HepG2 (cell line): Measurements from ENCODE around the gene FANCF. TPM values are rescaled to one million over a fixed set of nuclear protein-coding genes. Genes with fewer than 3 reads are reported as not detected.

Experiments
- BHLHE40 ChIP-seq: IDR thresholded peaks from 2 replicates; pipeline ENCODE4 v1.6.1; 2011; ENCODE audit warnings: low read length, improper control_type of control experiment
- KLF16 ChIP-seq, 2 experiments: sonication (generic) in 1 of 2; formaldehyde crosslinking in 1 of 2; IDR thresholded peaks; 2 replicates each; pipeline versions ENCODE4 v1.6.1 to v1.8.0; 2016 to 2023; ENCODE audit warnings: missing genetic modification reagents in 2 of 2, missing compliant biosample characterization in 1 of 2
- KMT2A ChIP-seq: sonication (generic); formaldehyde crosslinking; IDR thresholded peaks from 2 replicates; pipeline ENCODE4 v1.4.0; 2020; ENCODE audit warnings: missing genetic modification reagents
- NFYC ChIP-seq: IDR thresholded peaks from 2 replicates; pipeline ENCODE4 v1.6.1; 2016; ENCODE audit warnings: missing genetic modification reagents, missing compliant biosample characterization
- PHF21A ChIP-seq: sonication (generic); formaldehyde crosslinking; IDR thresholded peaks from 2 replicates; pipeline ENCODE4 v1.5.0; 2020; ENCODE audit warnings: mild to moderate bottlenecking, missing genetic modification reagents
- SKI ChIP-seq: fragments of 450-650 bp; IDR thresholded peaks from one replicate; pipeline ENCODE4 v1.6.1; 2018; ENCODE audit warnings: mild to moderate bottlenecking; ENCODE audit not compliant: partially characterized antibody
- ZNF501 ChIP-seq: sonication (generic); formaldehyde crosslinking; IDR thresholded peaks from 2 replicates; pipeline ENCODE4 v1.5.1; 2020; ENCODE audit warnings: mild to moderate bottlenecking, moderate library complexity, missing genetic modification reagents
- ZNF543 ChIP-seq: sonication (generic); formaldehyde crosslinking; IDR thresholded peaks from 2 replicates; pipeline ENCODE4 v1.4.0; 2020; ENCODE audit warnings: mild to moderate bottlenecking, missing genetic modification reagents
- ZNF777 ChIP-seq: sonication (generic); formaldehyde crosslinking; IDR thresholded peaks from 2 replicates; pipeline ENCODE4 v1.4.0; 2020; ENCODE audit warnings: missing genetic modification reagents
- polyA plus RNA-seq, 8 experiments: library from polyadenylated mRNA; depleted of rRNA in 3 of 8; stranded (reverse) in 7 of 8; unstranded in 1 of 8; fragments of >200 nt; fragmentation: Illumina TruSeq in 4 of 8; extraction: Trizol in 4 of 8; gene quantifications; 2 replicates each; pipeline versions ENCODE4 v1.2.1 to v1.2.3, GENCODE V29; 2011 to 2016; ENCODE audit warnings: low read depth in 4 of 8, missing spikeins in 1 of 8, mixed read lengths in 1 of 8; ENCODE audit not compliant: insufficient read depth in 1 of 8
- total RNA-seq, 5 experiments: library from RNA; depleted of rRNA; stranded (reverse); fragments of >200 nt; fragmentation: Illumina TruSeq; extraction: Trizol; gene quantifications; 2 replicates each; pipeline ENCODE4 v1.2.3, GENCODE V29; 2016; ENCODE audit warnings: low read depth in 1 of 5
- TF ChIP-seq, protein P1 (sequence below): sonication (generic); formaldehyde crosslinking; IDR thresholded peaks from 2 replicates; pipeline ENCODE4 v1.4.0; 2020; ENCODE audit warnings: missing genetic modification reagents, mild to moderate bottlenecking, borderline replicate concordance
- TF ChIP-seq, protein P2 (sequence below): sonication (generic); formaldehyde crosslinking; conservative IDR thresholded peaks from 2 replicates; pipeline ENCODE4 v1.4.0; 2020; ENCODE audit warnings: missing genetic modification reagents
- TF ChIP-seq, protein P3 (sequence below): IDR thresholded peaks from 2 replicates; pipeline ENCODE4 v1.6.1; 2016; ENCODE audit warnings: mild to moderate bottlenecking
- TF ChIP-seq, protein P4 (sequence below): sonication (generic); formaldehyde crosslinking; IDR thresholded peaks from 2 replicates; pipeline ENCODE4 v1.4.0; 2020; ENCODE audit warnings: missing genetic modification reagents
- TF ChIP-seq, protein P5 (sequence below): sonication (generic); formaldehyde crosslinking; conservative IDR thresholded peaks from 2 replicates; pipeline ENCODE4 v1.4.0; 2020; ENCODE audit warnings: missing genetic modification reagents
- TF ChIP-seq, protein P6 (sequence below): sonication (generic); formaldehyde crosslinking; conservative IDR thresholded peaks from 2 replicates; pipeline ENCODE4 v1.8.0; 2022; ENCODE audit warnings: missing genetic modification reagents

FANCF gene
- total and polyA plus RNA-seq, 2 of the 13 experiments (the other 11 are each of a cell fraction or from before 2014, with no cell fraction given): 2.5 to 9.7 TPM

DNA sequence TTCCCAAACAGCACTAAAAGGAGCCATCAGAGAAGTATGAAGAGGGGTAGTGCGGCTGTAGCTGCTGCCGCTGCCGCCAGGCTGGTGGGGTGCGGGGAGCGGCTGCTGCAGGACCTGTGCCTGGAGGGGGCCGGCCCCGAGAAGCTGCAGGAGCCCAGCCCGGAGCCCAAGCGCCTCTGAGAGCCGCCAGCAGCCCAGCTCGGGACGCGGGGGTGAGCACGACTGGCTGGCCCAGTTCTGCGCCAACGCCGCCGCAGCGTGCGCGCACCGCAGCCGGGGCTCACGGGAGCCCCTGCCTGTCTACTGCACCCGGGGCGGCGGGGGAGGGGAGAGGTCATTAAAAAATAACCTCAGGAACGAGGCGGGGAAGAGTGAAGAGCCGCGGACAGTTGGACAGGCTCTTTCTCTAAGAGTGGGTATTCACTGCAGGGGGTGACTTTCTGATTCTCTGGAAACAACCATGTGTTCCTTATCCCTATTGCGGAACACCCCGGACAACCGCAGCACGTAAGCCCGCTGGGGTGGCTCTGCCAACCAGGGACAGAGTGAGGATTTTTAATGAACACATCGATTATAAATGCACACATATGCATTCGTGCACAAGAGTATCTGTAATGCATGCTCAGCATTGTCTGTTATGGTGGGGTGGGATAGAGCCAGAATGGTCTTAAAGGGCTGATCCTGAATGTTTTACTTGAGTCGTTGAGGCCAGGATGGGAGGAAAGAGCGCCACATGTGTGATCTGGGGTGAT lies 41.2 kb upstream of the FANCF start (continued):
- TF ChIP-seq, protein P1, sequence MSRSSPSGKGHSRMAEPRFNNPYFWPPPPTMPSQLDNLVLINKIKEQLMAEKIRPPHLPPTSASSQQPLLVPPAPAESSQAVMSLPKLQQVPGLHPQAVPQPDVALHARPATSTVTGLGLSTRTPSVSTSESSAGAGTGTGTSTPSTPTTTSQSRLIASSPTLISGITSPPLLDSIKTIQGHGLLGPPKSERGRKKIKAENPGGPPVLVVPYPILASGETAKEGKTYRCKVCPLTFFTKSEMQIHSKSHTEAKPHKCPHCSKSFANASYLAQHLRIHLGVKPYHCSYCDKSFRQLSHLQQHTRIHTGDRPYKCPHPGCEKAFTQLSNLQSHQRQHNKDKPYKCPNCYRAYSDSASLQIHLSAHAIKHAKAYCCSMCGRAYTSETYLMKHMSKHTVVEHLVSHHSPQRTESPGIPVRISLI (CRISPR knock-in tag): peak; percentile 24; the same call in 1 of the 2 replicates
- TF ChIP-seq, protein P2, sequence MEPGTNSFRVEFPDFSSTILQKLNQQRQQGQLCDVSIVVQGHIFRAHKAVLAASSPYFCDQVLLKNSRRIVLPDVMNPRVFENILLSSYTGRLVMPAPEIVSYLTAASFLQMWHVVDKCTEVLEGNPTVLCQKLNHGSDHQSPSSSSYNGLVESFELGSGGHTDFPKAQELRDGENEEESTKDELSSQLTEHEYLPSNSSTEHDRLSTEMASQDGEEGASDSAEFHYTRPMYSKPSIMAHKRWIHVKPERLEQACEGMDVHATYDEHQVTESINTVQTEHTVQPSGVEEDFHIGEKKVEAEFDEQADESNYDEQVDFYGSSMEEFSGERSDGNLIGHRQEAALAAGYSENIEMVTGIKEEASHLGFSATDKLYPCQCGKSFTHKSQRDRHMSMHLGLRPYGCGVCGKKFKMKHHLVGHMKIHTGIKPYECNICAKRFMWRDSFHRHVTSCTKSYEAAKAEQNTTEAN: 0 out of 2 replicates have a peak, but pooled peaks have one; percentile 20
- TF ChIP-seq, protein P3, sequence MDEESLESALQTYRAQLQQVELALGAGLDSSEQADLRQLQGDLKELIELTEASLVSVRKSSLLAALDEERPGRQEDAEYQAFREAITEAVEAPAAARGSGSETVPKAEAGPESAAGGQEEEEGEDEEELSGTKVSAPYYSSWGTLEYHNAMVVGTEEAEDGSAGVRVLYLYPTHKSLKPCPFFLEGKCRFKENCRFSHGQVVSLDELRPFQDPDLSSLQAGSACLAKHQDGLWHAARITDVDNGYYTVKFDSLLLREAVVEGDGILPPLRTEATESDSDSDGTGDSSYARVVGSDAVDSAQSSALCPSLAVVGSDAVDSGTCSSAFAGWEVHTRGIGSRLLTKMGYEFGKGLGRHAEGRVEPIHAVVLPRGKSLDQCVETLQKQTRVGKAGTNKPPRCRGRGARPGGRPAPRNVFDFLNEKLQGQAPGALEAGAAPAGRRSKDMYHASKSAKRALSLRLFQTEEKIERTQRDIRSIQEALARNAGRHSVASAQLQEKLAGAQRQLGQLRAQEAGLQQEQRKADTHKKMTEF: peak; percentile 64; the same call in 1 of the 2 replicates
- no peak for TF ChIP-seq ZNF543 (CRISPR knock-in tag)
- TF ChIP-seq, protein P4, sequence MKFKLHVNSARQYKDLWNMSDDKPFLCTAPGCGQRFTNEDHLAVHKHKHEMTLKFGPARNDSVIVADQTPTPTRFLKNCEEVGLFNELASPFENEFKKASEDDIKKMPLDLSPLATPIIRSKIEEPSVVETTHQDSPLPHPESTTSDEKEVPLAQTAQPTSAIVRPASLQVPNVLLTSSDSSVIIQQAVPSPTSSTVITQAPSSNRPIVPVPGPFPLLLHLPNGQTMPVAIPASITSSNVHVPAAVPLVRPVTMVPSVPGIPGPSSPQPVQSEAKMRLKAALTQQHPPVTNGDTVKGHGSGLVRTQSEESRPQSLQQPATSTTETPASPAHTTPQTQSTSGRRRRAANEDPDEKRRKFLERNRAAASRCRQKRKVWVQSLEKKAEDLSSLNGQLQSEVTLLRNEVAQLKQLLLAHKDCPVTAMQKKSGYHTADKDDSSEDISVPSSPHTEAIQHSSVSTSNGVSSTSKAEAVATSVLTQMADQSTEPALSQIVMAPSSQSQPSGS (CRISPR knock-in tag): peak; percentile 42
- TF ChIP-seq, protein P5, sequence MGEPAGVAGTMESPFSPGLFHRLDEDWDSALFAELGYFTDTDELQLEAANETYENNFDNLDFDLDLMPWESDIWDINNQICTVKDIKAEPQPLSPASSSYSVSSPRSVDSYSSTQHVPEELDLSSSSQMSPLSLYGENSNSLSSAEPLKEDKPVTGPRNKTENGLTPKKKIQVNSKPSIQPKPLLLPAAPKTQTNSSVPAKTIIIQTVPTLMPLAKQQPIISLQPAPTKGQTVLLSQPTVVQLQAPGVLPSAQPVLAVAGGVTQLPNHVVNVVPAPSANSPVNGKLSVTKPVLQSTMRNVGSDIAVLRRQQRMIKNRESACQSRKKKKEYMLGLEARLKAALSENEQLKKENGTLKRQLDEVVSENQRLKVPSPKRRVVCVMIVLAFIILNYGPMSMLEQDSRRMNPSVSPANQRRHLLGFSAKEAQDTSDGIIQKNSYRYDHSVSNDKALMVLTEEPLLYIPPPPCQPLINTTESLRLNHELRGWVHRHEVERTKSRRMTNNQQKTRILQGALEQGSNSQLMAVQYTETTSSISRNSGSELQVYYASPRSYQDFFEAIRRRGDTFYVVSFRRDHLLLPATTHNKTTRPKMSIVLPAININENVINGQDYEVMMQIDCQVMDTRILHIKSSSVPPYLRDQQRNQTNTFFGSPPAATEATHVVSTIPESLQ (CRISPR knock-in tag): no peak
- no peak for TF ChIP-seq NFYC
- TF ChIP-seq, protein P6, sequence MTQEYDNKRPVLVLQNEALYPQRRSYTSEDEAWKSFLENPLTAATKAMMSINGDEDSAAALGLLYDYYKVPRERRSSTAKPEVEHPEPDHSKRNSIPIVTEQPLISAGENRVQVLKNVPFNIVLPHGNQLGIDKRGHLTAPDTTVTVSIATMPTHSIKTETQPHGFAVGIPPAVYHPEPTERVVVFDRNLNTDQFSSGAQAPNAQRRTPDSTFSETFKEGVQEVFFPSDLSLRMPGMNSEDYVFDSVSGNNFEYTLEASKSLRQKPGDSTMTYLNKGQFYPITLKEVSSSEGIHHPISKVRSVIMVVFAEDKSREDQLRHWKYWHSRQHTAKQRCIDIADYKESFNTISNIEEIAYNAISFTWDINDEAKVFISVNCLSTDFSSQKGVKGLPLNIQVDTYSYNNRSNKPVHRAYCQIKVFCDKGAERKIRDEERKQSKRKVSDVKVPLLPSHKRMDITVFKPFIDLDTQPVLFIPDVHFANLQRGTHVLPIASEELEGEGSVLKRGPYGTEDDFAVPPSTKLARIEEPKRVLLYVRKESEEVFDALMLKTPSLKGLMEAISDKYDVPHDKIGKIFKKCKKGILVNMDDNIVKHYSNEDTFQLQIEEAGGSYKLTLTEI: no peak
- TF ChIP-seq BHLHE40: 0 out of 2 replicates have a peak, but pooled peaks have one; percentile 10
- peak; percentile 68; the same call in 1 of the 2 replicates for TF ChIP-seq PHF21A
- peak; percentile 61 for TF ChIP-seq ZNF777 (CRISPR knock-in tag)
- TF ChIP-seq ZNF501 (CRISPR knock-in tag): peak; percentile 55; the same call in 1 of the 2 replicates
- TF ChIP-seq KLF16 (CRISPR knock-in tag; IDR thresholded peaks at IDR 0.05): peak in 1 of 2 experiments; percentile 39; a peak in 1 of 4 replicates
- peak; percentile 35 for TF ChIP-seq SKI
- peak; percentile 80 for TF ChIP-seq KMT2A (CRISPR knock-in tag)
